HepG2 (cell line): ENCODE data around the gene PLSCR4. TPM values are rescaled to one million over a fixed set of nuclear protein-coding genes. Genes with fewer than 3 reads are reported as not detected.
A peak's percentile ranks its signal among the peaks of the same experiment; 100 is the strongest.

Experiments used
- AGO1 ChIP-seq: fragments of 200-400 bp; formaldehyde crosslinking; IDR thresholded peaks from 2 replicates; pipeline ENCODE4 v1.6.1; 2017; ENCODE audit warnings: mild to moderate bottlenecking, low read depth, low read length, moderate library complexity; ENCODE audit not compliant: poor library complexity, severe bottlenecking
- BRCA1 ChIP-seq: sonication (generic); formaldehyde crosslinking; IDR thresholded peaks from 2 replicates; pipeline ENCODE4 v1.4.0; 2020; ENCODE audit warnings: missing genetic modification reagents
- CENPX ChIP-seq: sonication (generic); formaldehyde crosslinking; IDR thresholded peaks from 2 replicates; pipeline ENCODE4 v1.9.0; 2021; ENCODE audit warnings: mild to moderate bottlenecking, missing genetic modification reagents, moderate library complexity
- HNRNPL ChIP-seq: fragments of 200-400 bp; formaldehyde crosslinking; IDR thresholded peaks from 2 replicates; pipeline ENCODE4 v1.6.1; 2017; ENCODE audit warnings: mild to moderate bottlenecking, low read depth, low read length
- IKZF5 ChIP-seq: IDR thresholded peaks from 2 replicates; pipeline ENCODE4 v1.6.1; 2018; ENCODE audit warnings: missing genetic modification reagents, mild to moderate bottlenecking, missing compliant biosample characterization
- KDM3A ChIP-seq: IDR thresholded peaks from 2 replicates; pipeline ENCODE4 v1.6.1; 2018; ENCODE audit warnings: low read depth, missing compliant biosample characterization
- KLF16 ChIP-seq, 2 experiments: sonication (generic) in 1 of 2; formaldehyde crosslinking in 1 of 2; IDR thresholded peaks; 2 replicates each; pipeline versions ENCODE4 v1.6.1 to v1.8.0; 2016 to 2023; ENCODE audit warnings: missing genetic modification reagents in 2 of 2, missing compliant biosample characterization in 1 of 2
- NFATC3 ChIP-seq: sonication (generic); formaldehyde crosslinking; IDR thresholded peaks from 2 replicates; pipeline ENCODE4 v1.5.1; 2020; ENCODE audit warnings: mild to moderate bottlenecking, missing genetic modification reagents
- NFYC ChIP-seq: IDR thresholded peaks from 2 replicates; pipeline ENCODE4 v1.6.1; 2016; ENCODE audit warnings: missing genetic modification reagents, missing compliant biosample characterization
- NR3C1 ChIP-seq: sonication (generic); formaldehyde crosslinking; IDR thresholded peaks from 2 replicates; pipeline ENCODE4 v1.4.0; 2020; ENCODE audit warnings: missing genetic modification reagents
- POGK ChIP-seq: sonication (generic); formaldehyde crosslinking; conservative IDR thresholded peaks from 2 replicates; pipeline ENCODE4 v1.8.0; 2022; ENCODE audit warnings: mild to moderate bottlenecking, moderate library complexity, missing genetic modification reagents
- PRMT3 ChIP-seq: sonication (generic); formaldehyde crosslinking; IDR thresholded peaks from 2 replicates; pipeline ENCODE4 v1.8.1; 2022; ENCODE audit warnings: low read depth, mild to moderate bottlenecking, moderate library complexity, missing genetic modification reagents, borderline replicate concordance
- SYNCRIP ChIP-seq: fragments of 200-400 bp; formaldehyde crosslinking; IDR thresholded peaks from 2 replicates; pipeline ENCODE4 v1.6.1; 2018; ENCODE audit warnings: mild to moderate bottlenecking, low read depth, low read length; ENCODE audit not compliant: insufficient read depth
- TSC22D2 ChIP-seq: sonication (generic); formaldehyde crosslinking; IDR thresholded peaks from 2 replicates; pipeline ENCODE4 v1.5.1; 2020; ENCODE audit warnings: missing genetic modification reagents, mild to moderate bottlenecking, borderline replicate concordance
- YEATS2 ChIP-seq: sonication (generic); formaldehyde crosslinking; IDR thresholded peaks from 2 replicates; pipeline ENCODE4 v1.4.0; 2020; ENCODE audit warnings: missing genetic modification reagents, borderline replicate concordance
- YY1 ChIP-seq: IDR thresholded peaks from 2 replicates; pipeline ENCODE4 v1.6.1; 2011; ENCODE audit warnings: low read length, low read depth, moderate library complexity, mild to moderate bottlenecking; ENCODE audit not compliant: insufficient read depth, insufficient replicate concordance
- ZIK1 ChIP-seq: sonication (generic); formaldehyde crosslinking; IDR thresholded peaks from 2 replicates; pipeline ENCODE4 v1.5.0; 2020; ENCODE audit warnings: mild to moderate bottlenecking, low read depth, missing genetic modification reagents, borderline replicate concordance
- ZNF143 ChIP-seq: sonication (generic); formaldehyde crosslinking; IDR thresholded peaks from 2 replicates; pipeline ENCODE4 v1.4.0; 2020; ENCODE audit warnings: missing genetic modification reagents
- ZNF251 ChIP-seq: sonication (generic); formaldehyde crosslinking; IDR thresholded peaks from 2 replicates; pipeline ENCODE4 v1.9.0; 2021; ENCODE audit warnings: mild to moderate bottlenecking, missing genetic modification reagents
- polyA plus RNA-seq, 8 experiments: library from polyadenylated mRNA; depleted of rRNA in 3 of 8; stranded (reverse) in 7 of 8; unstranded in 1 of 8; fragments of >200 nt; fragmentation: Illumina TruSeq in 4 of 8; extraction: Trizol in 4 of 8; gene quantifications; 2 replicates each; pipeline versions ENCODE4 v1.2.1 to v1.2.3, GENCODE V29; 2011 to 2016; ENCODE audit warnings: low read depth in 4 of 8, missing spikeins in 1 of 8, mixed read lengths in 1 of 8; ENCODE audit not compliant: insufficient read depth in 1 of 8
- total RNA-seq, 5 experiments: library from RNA; depleted of rRNA; stranded (reverse); fragments of >200 nt; fragmentation: Illumina TruSeq; extraction: Trizol; gene quantifications; 2 replicates each; pipeline ENCODE4 v1.2.3, GENCODE V29; 2016; ENCODE audit warnings: low read depth in 1 of 5
- TF ChIP-seq, protein P1 (sequence below): sonication (generic); formaldehyde crosslinking; IDR thresholded peaks from 2 replicates; pipeline ENCODE4 v1.5.0; 2020; ENCODE audit warnings: missing genetic modification reagents
- TF ChIP-seq, protein P2 (sequence below): sonication (generic); formaldehyde crosslinking; conservative IDR thresholded peaks from 2 replicates; pipeline ENCODE4 v1.8.1; 2023; ENCODE audit warnings: missing genetic modification reagents
- TF ChIP-seq, protein P3 (sequence below): sonication (generic); formaldehyde crosslinking; IDR thresholded peaks from 2 replicates; pipeline ENCODE4 v1.8.0; 2022; ENCODE audit warnings: mild to moderate bottlenecking, missing genetic modification reagents
- TF ChIP-seq, protein P4 (sequence below): sonication (generic); formaldehyde crosslinking; IDR thresholded peaks from 2 replicates; pipeline ENCODE4 v1.9.0; 2022; ENCODE audit warnings: missing genetic modification reagents, mild to moderate bottlenecking, borderline replicate concordance

PLSCR4 gene
- total and polyA plus RNA-seq, 2 of the 13 experiments (the other 11 are each of a cell fraction or from before 2014, with no cell fraction given): 1.5 to 59.0 TPM

GRCh38 chr3:146152834-146153233 is 98.1 kb downstream of the PLSCR4 start (continued):
- TF ChIP-seq KLF16 (CRISPR knock-in tag; IDR thresholded peaks at IDR 0.05): no peak
- TF ChIP-seq YY1: no peak
- TF ChIP-seq NR3C1 (CRISPR knock-in tag): no peak
- TF ChIP-seq, protein P1, sequence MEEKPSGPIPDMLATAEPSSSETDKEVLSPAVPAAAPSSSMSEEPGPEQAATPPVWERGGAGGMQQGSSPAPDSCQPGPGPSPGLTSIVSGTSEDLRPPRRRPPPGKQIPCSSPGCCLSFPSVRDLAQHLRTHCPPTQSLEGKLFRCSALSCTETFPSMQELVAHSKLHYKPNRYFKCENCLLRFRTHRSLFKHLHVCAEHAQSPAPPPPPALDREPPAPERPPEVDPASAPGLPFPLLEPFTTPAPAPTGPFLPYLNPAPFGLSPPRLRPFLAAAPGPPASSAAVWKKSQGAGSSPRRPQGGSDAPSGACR (CRISPR knock-in tag): no peak
- TF ChIP-seq ZIK1 (CRISPR knock-in tag): no peak
- no peak for TF ChIP-seq ZNF251
- TF ChIP-seq, protein P2, sequence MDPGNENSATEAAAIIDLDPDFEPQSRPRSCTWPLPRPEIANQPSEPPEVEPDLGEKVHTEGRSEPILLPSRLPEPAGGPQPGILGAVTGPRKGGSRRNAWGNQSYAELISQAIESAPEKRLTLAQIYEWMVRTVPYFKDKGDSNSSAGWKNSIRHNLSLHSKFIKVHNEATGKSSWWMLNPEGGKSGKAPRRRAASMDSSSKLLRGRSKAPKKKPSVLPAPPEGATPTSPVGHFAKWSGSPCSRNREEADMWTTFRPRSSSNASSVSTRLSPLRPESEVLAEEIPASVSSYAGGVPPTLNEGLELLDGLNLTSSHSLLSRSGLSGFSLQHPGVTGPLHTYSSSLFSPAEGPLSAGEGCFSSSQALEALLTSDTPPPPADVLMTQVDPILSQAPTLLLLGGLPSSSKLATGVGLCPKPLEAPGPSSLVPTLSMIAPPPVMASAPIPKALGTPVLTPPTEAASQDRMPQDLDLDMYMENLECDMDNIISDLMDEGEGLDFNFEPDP (CRISPR knock-in tag): no peak
- no peak for TF ChIP-seq BRCA1 (CRISPR knock-in tag)
- TF ChIP-seq YEATS2 (CRISPR knock-in tag): no peak
- TF ChIP-seq TSC22D2 (CRISPR knock-in tag): no peak
- no peak for TF ChIP-seq POGK (CRISPR knock-in tag)
- TF ChIP-seq NFATC3 (CRISPR knock-in tag): no peak
- TF ChIP-seq, protein P3, sequence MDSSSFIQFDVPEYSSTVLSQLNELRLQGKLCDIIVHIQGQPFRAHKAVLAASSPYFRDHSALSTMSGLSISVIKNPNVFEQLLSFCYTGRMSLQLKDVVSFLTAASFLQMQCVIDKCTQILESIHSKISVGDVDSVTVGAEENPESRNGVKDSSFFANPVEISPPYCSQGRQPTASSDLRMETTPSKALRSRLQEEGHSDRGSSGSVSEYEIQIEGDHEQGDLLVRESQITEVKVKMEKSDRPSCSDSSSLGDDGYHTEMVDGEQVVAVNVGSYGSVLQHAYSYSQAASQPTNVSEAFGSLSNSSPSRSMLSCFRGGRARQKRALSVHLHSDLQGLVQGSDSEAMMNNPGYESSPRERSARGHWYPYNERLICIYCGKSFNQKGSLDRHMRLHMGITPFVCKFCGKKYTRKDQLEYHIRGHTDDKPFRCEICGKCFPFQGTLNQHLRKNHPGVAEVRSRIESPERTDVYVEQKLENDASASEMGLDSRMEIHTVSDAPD (CRISPR knock-in tag): peak; percentile 66; the same call in 1 of the 2 replicates
- TF ChIP-seq, protein P4, sequence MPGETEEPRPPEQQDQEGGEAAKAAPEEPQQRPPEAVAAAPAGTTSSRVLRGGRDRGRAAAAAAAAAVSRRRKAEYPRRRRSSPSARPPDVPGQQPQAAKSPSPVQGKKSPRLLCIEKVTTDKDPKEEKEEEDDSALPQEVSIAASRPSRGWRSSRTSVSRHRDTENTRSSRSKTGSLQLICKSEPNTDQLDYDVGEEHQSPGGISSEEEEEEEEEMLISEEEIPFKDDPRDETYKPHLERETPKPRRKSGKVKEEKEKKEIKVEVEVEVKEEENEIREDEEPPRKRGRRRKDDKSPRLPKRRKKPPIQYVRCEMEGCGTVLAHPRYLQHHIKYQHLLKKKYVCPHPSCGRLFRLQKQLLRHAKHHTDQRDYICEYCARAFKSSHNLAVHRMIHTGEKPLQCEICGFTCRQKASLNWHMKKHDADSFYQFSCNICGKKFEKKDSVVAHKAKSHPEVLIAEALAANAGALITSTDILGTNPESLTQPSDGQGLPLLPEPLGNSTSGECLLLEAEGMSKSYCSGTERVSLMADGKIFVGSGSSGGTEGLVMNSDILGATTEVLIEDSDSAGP (CRISPR knock-in tag): no peak
- no peak for TF ChIP-seq ZNF143 (CRISPR knock-in tag)
- TF ChIP-seq SYNCRIP: no peak
- no peak for TF ChIP-seq NFYC
- no peak for TF ChIP-seq CENPX (CRISPR knock-in tag)
- TF ChIP-seq IKZF5 (CRISPR knock-in tag): no peak
- no peak for TF ChIP-seq PRMT3 (CRISPR knock-in tag)
- TF ChIP-seq KDM3A: no peak
- TF ChIP-seq HNRNPL: 0 out of 2 replicates have a peak, but pooled peaks have one; percentile 30
- TF ChIP-seq AGO1: no peak
